Stimulated activated memory B cell treated with anti-CD40 and anti-IgM and Interleukin-4, amounts not matched to agents 10 μg/mL and 1 μg/mL and 100 μg/mL, for 72 hours (primary cell): ENCODE data around the gene CDH23.

ENCODE experiments used
- ATAC-seq: fragments of 150-1000 bp; cut with Tn5 transposase; 2 replicates; pipeline ENCODE4 v1.10.0; 2021
- H3K27ac Mint-ChIP-seq: one replicate; pipeline ENCODE4 v1.8.0; 2022; ENCODE audit warnings: mild to moderate bottlenecking, mixed read lengths
- H3K27me3 Mint-ChIP-seq: one replicate; pipeline ENCODE4 v1.8.0; 2022; ENCODE audit warnings: mixed read lengths
- H3K36me3 Mint-ChIP-seq: one replicate; pipeline ENCODE4 v1.8.0; 2022; ENCODE audit warnings: mixed read lengths
- H3K4me1 Mint-ChIP-seq: one replicate; pipeline ENCODE4 v1.8.0; 2022; ENCODE audit warnings: mixed read lengths
- H3K4me3 Mint-ChIP-seq: one replicate; pipeline ENCODE4 v1.8.0; 2022; ENCODE audit warnings: mild to moderate bottlenecking, moderate library complexity, mixed read lengths
- H3K9me3 Mint-ChIP-seq: one replicate; pipeline ENCODE4 v1.8.0; 2022; ENCODE audit warnings: mixed read lengths

CDH23 gene

DNA sequence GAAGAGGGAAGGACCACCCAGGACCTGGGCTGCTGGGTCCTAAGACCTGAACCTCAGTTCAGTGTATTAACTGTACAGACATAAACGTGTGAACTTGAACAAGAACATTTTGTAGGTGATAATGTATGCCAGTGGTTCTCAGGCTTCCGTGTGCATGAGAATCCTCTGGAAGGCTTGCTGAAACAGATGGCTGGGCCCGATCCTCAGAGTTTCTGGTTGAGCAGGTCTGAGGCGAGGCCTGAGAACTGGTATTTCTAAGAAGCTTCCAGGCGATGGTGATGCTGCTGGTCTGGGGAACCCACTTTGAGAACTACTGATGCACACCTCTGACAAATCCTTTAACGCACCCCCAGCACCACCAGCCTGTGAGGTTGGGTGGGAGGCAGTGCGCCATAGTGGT, 70.4 kb downstream of the CDH23 start:
- Mint-ChIP-seq H3K4me3 (no peak overlapping the region), H3K36me3 (no peaks in the 10 kb centered on the region), H3K4me1 (no peaks in the 10 kb centered on the region), H3K27me3 (peaks cover 21% of the 10 kb centered on the region), H3K9me3 (no peaks in the 10 kb centered on the region), H3K27ac (no peak overlapping the region)
- ATAC-seq = no peak

GRCh38 chr10:71467569-71468362, 71.0 kb downstream of the CDH23 start:
- peaks cover 25% of the 10 kb centered on the region for H3K27me3 Mint-ChIP-seq
- H3K27ac Mint-ChIP-seq = no peak overlapping the region
- no peak overlapping the region for H3K4me3 Mint-ChIP-seq
- no peak for ATAC-seq
- no peaks in the 10 kb centered on the region for H3K36me3 Mint-ChIP-seq
- no peaks in the 10 kb centered on the region for H3K9me3 Mint-ChIP-seq
- H3K4me1 Mint-ChIP-seq = no peaks in the 10 kb centered on the region

- peaks cover 25% of the 10 kb centered on the region for H3K27me3 Mint-ChIP-seq
- H3K4me3 Mint-ChIP-seq = no peak overlapping the region
- H3K36me3 Mint-ChIP-seq = no peaks in the 10 kb centered on the region
- H3K9me3 Mint-ChIP-seq = no peaks in the 10 kb centered on the region
- H3K4me1 Mint-ChIP-seq = no peaks in the 10 kb centered on the region
- no peak for ATAC-seq
- no peak overlapping the region for H3K27ac Mint-ChIP-seq
Measured at GRCh38 chr10:71468363-71469094, 71.8 kb downstream of the CDH23 start.

- no peak for ATAC-seq
- H3K4me3 Mint-ChIP-seq = no peak overlapping the region
- peaks cover 16% of the 10 kb centered on the region for H3K4me1 Mint-ChIP-seq
- H3K36me3 Mint-ChIP-seq = no peaks in the 10 kb centered on the region
- H3K27ac Mint-ChIP-seq = no peak overlapping the region
- no peaks in the 10 kb centered on the region for H3K9me3 Mint-ChIP-seq
- peaks cover 25% of the 10 kb centered on the region for H3K27me3 Mint-ChIP-seq
Measured at GRCh38 chr10:71471006-71471405, 74.3 kb downstream of the CDH23 start.

DNA sequence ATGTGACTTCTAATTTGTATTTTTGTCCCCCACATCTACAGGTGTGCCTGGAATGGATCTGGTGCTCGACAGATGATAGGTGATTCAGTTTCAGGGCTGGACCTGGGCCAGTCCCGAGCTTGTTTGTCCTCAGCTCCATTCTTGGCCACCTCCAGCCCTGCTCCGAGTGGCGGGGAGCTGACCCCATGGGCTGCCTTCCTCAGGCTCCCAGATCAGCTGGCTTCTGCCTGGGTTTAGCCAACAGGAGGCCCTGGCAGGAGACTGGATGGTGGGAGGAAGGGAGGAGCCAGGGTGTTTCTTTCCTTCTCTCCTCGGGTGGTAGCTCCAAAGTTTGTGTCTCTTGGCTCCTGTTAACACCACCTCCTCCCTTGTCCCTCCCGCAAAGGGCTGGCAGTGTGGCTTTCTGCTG, 75.2 kb downstream of the CDH23 start:
- H3K36me3 Mint-ChIP-seq = no peaks in the 10 kb centered on the region
- no peak for ATAC-seq
- H3K4me1 Mint-ChIP-seq = peaks cover 22% of the 10 kb centered on the region
- peaks cover 25% of the 10 kb centered on the region for H3K27me3 Mint-ChIP-seq
- no peak overlapping the region for H3K27ac Mint-ChIP-seq
- H3K4me3 Mint-ChIP-seq = no peak overlapping the region
- no peaks in the 10 kb centered on the region for H3K9me3 Mint-ChIP-seq

GRCh38 chr10:71472466-71472865, 75.7 kb downstream of the CDH23 start:
- H3K27me3 Mint-ChIP-seq = peaks cover 25% of the 10 kb centered on the region
- no peak for ATAC-seq
- peaks cover 22% of the 10 kb centered on the region for H3K4me1 Mint-ChIP-seq
- H3K4me3 Mint-ChIP-seq = no peak overlapping the region
- no peaks in the 10 kb centered on the region for H3K9me3 Mint-ChIP-seq
- H3K36me3 Mint-ChIP-seq = no peaks in the 10 kb centered on the region
- no peak overlapping the region for H3K27ac Mint-ChIP-seq

DNA sequence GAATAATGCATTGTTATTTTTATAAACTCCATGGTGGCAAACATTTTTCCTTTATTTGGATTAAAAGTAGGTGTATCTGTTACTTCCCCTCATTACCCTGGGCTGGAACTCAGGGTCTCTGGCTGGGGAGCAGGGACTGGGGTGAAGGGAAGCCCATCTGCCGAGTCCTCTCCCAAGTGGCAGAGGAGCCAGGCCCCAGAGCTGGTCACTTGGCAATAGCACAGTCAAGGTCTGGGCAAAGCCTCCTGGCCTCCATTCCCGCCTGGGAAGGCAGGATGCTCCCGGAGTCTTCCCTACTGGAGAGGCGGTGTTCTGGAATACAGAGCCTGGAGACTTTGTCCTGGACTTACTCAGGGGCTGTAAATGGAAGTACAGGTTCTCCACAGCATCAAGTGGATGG, 76.2 kb downstream of the CDH23 start:
- Mint-ChIP-seq H3K9me3 (no peaks in the 10 kb centered on the region), H3K4me3 (no peak overlapping the region), H3K27me3 (peaks cover 25% of the 10 kb centered on the region), H3K27ac (no peak overlapping the region), H3K4me1 (peaks cover 22% of the 10 kb centered on the region), H3K36me3 (no peaks in the 10 kb centered on the region)
- no peak for ATAC-seq

- Mint-ChIP-seq H3K4me3 (no peak overlapping the region), H3K27me3 (peaks cover 25% of the 10 kb centered on the region), H3K27ac (no peak overlapping the region), H3K9me3 (no peaks in the 10 kb centered on the region), H3K4me1 (peaks cover 22% of the 10 kb centered on the region), H3K36me3 (no peaks in the 10 kb centered on the region)
- ATAC-seq = no peak
Measured at GRCh38 chr10:71473671-71474599, 77.2 kb downstream of the CDH23 start.

DNA sequence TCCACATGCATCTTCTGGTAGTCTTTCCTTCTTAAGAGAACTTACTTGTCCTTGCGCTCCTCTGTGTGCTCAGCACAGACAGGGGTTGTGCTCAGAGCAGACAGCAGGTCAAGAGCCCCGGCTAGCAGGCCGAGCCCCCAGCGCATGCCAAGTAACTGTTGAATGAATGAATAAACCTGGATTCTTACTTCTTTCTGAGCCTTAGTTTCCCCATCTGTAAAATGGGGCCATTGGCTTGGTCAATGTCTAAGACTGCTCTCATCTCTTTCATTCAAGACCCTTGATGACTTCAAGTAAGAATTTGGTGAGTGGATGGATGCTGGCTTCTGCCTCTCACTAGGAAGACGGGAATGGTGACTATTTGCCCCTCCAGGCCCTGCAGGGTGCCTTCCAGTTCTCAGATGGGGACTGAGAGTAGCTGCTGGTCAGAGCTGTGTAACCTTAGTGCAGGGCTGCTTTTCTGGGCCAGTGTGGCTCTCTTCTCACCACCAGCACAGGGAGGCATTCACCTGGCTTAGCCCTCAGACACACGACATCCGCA, 78.1 kb downstream of the CDH23 start:
- Mint-ChIP-seq H3K36me3 (no peaks in the 10 kb centered on the region), H3K27me3 (peaks cover 25% of the 10 kb centered on the region), H3K4me3 (peak overlapping the region; percentile 24), H3K27ac (peak overlapping the region; percentile 38), H3K9me3 (no peaks in the 10 kb centered on the region), H3K4me1 (peaks cover 22% of the 10 kb centered on the region)
- no peak for ATAC-seq

DNA sequence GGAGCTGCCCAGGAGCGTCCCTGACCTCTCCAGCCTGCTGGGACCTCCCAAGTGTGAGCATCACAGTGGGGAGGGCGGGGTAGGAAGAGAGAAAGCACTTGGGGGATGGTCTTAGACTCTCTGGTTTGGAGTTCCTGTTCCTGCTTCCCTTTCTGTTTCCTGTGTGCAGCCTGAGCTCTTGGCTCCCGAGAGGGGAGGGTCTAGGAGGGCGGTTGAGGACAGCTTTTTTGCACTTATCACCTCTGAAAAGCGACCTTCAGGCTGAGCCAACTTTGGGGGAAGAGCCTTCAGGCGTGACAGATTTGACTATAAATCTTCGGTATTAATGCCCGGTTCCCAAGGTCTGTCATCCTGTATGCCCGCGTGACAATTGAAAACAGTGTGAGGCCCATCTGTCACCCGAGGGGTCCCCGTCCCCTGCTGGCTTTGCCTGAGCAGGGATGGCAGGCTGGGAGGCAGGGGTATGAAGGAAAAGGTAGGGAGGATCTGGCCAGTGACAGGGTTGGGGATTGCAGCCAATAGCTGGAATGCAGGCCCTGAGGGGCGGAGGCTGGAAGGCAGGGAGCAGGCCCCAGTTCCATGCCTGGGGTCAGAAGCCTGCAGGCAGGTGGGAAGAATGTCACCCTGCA, 78.6 kb downstream of the CDH23 start:
- Mint-ChIP-seq H3K4me1 (peaks cover 22% of the 10 kb centered on the region), H3K27me3 (peaks cover 27% of the 10 kb centered on the region), H3K9me3 (no peaks in the 10 kb centered on the region), H3K27ac (peak overlapping the region; percentile 38), H3K36me3 (no peaks in the 10 kb centered on the region), H3K4me3 (peak overlapping the region; percentile 24)
- peak; percentile 24 for ATAC-seq

DNA sequence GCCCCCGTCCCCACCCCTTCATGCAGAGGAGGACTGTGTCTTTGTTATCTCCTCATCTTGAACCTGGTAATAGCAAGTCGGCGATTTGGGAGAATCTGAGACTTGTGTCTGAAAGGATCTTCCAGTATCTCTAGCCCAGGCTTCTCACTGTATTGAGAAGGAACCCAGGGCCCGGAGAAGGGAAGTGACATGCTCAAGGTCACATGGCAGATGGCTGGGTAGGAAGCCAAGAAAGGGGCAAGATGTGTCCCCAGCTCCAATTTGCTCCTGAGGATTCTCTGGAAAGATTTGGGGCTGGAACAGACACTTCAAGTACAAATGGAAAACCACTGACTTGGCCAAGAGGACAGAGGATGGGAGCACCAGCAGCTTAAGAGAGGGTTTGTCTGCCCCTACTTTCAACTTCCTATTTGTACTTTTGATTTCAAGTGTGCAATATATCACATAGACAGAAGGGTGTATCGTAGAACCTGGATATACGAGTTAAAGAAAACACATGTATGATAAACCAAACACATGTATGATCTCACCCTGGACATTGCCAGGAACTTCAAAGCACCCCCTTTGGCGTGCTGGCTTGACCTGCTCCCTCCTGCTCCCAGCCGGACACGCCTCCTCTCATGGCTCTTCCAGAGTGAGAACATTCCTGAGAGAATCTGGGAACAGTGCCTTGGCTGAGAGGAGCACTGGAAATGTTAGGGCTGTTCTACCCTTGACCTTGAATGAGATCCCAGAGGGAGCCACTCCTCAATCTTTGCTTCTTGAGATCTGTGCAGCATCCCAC, 79.7 kb downstream of the CDH23 start:
- Mint-ChIP-seq H3K27ac (no peak overlapping the region), H3K4me3 (no peak overlapping the region), H3K36me3 (no peaks in the 10 kb centered on the region), H3K4me1 (peaks cover 22% of the 10 kb centered on the region), H3K9me3 (no peaks in the 10 kb centered on the region), H3K27me3 (peaks cover 21% of the 10 kb centered on the region)
- no peak for ATAC-seq

GRCh38 chr10:71478173-71478572, 81.5 kb downstream of the CDH23 start:
- Mint-ChIP-seq H3K4me3 (no peak overlapping the region), H3K9me3 (no peaks in the 10 kb centered on the region), H3K27ac (no peak overlapping the region), H3K27me3 (peaks cover 18% of the 10 kb centered on the region), H3K36me3 (no peaks in the 10 kb centered on the region), H3K4me1 (peaks cover 22% of the 10 kb centered on the region)
- no peak for ATAC-seq

DNA sequence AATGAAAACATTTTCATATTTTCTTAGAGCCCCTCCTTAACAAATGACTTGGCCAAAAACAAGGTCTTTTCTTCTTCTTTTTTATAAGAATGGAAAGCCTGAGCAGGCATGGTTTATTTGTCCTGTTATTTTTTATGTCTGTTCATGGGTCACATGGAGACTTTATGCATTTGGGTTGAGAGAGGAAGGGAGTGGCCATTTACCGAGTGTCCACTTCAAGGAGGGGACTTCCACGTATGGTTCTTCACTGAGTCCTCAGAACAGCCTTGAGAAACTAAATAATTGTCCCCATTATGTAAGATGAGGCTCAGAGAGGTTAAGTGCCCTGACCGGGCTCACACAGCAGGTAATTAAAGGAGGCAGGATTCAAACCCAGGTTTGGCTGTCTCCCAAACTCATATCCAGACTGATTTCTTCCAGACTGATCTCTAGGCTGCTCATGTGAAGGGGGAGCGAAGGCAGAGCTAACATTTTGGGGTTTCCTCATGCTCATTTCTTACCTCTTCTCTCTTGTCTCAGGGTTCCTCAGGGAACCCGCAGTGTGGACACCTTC, 82.2 kb downstream of the CDH23 start:
- ATAC-seq = no peak
- H3K36me3 Mint-ChIP-seq = no peaks in the 10 kb centered on the region
- H3K27ac Mint-ChIP-seq = no peak overlapping the region
- peaks cover 22% of the 10 kb centered on the region for H3K4me1 Mint-ChIP-seq
- peaks cover 18% of the 10 kb centered on the region for H3K27me3 Mint-ChIP-seq
- H3K9me3 Mint-ChIP-seq = no peaks in the 10 kb centered on the region
- H3K4me3 Mint-ChIP-seq = no peak overlapping the region

- ATAC-seq = no peak
- Mint-ChIP-seq H3K9me3 (no peaks in the 10 kb centered on the region), H3K27ac (no peak overlapping the region), H3K4me1 (peaks cover 18% of the 10 kb centered on the region), H3K4me3 (no peak overlapping the region), H3K36me3 (no peaks in the 10 kb centered on the region), H3K27me3 (peaks cover 18% of the 10 kb centered on the region)
Measured at GRCh38 chr10:71479831-71480230, 83.1 kb downstream of the CDH23 start.
